Ureter (tissue), 1 donor: ENCODE measurements around the gene PNMA8C. TPM values are rescaled to one million over a fixed set of nuclear protein-coding genes. Genes with fewer than 3 reads are reported as not detected.
"Not testable (repeated sequence)": the region's sequence is repeated elsewhere in the genome, so short reads cannot be mapped to it uniquely, and the experiment has no call there.

Experiments
- DNase-seq: peaks from one replicate; pipeline ENCODE4 v3.0.0-alpha.2; 2020; ENCODE audit warnings: low spot score
- total RNA-seq: library from RNA; stranded (reverse); gene quantifications from one replicate; pipeline ENCODE4 v1.2.4, GENCODE V29; 2023
- donor health status: DM: yes; HTN: yes; CAD: no.

Gene PNMA8C
- total RNA-seq, 1 donor from 2014 or later = 0.23 TPM

DNA sequence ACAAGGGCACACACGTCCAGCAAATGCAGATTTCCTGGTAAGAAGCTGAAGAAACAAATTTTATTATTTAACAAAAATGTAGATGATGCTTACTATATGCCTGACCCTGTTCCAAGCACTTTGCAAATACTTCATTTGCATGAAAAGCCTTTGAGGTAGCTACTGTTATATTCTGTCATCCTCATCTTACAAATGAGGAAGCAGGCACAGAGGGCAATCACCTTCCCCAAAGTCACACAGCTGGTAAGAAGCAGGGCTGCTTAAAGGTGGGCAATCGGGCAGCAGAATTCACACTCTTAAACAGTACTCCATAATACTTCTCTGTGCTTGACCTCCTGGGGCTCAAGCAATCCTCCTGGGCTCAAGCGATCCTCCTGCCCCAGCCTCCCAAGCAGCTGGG is 18.3 kb upstream of the PNMA8C start:
- no peak for DNase-seq

DNA sequence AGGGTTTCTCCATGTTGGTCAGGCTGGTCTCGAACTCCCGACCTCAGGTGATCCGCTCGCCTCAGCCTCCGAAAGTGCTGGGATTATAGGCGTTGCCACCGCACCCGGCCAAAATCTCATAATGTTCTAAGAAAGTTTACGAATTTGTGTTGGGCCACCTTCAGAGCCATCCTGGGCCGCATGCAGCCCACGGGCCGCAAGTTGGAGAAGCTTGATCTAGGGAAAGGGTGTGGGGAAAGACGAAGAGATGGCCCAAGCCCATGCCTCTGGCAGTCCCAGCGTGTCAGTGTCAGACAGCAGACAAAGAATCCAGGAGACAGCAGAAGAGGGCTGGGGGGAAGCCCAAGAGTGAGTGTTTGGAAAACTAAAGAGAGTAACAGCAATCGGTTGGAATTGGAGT is 17.3 kb upstream of the PNMA8C start:
- DNase-seq = no peak

DNA sequence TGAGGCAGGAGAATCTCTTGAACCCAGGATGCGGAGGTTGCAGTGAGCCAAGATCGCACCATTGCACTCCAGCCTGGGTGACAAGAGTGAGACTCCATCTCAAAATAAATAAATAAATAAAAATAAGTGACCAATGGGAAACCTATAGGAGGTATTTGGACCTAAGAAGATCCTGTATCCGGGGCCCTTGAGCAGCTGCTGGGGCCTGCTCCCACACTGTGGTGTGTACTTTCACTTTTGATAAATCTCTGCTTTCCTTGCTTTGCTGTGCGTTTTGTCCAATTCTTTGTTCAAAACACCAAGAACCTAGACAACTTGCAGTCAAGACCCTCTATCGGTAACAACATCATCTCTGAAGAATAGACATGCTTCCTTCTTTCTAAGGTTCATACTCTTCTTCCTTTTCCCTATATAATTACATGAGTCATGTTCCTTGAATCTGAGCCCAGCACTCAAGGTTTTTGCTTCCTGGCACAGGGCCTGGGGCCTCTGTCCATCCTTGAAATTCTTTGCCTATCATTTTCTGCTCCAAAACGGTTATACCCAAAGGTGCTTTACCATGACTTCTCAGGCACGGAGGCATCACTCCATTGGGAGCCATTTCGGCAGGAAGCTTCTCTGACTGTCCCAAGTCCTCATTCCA is 14.2 kb upstream of the PNMA8C start:
- no peak for DNase-seq

DNA sequence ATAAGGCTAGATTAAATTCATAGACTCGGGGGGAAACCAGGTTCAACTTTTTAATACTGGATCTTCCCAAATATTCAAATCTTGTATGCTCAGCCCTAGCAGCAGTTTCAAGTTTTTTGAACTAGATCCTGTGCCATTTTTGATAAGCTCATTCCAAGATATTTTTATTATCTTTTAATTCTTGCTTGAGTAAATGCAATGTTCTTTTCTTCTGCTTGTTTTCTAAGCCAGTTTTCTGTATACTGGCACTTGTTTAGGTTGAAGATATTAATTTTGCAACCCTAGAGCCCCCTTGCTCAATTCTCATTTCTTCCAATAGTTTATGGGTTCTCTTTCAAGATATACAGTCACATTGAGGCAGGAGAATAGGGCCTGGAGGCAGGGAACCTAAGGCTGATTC is 13.1 kb upstream of the PNMA8C start:
- DNase-seq = no peak

DNA sequence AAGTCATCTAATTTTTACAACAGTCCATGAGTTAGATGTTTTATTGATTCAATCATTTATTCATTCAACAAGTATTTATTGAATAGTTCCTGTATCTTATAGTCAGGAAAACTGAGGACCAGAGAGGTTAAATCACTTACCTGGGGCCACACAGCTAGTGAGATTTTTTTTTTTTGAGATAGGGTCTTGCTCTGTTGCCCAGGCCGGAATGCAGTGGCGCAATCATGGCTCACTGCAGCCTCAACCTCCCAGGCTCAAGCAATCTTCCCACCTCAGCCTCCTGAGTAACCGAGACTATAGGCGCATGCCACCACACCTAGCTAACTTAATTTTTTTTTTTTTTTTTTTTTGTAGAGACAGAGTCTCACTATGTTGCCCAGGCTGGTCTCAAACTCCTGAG is 7.0 kb upstream of the PNMA8C start:
- DNase-seq = not testable (repeated sequence)

DNA sequence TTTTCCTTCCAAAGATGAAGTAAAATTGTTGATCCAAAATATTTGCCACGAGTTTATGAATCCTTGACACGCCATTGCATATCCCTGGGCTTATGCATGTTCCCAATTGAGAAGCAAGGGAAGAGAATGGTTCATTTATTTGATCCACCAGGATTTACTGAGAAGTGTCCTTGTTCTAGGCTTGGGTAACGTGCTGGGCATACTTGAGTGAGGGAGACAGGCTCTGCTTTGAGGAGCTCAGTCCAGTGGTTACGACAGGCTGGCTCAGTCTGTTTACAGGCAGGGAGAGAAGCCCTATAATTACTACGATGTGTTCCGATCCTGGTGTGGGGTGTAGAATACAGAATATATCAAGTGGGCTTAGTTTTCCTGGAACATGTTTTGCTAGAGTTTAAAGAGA is 6.3 kb upstream of the PNMA8C start:
- no peak for DNase-seq

DNA sequence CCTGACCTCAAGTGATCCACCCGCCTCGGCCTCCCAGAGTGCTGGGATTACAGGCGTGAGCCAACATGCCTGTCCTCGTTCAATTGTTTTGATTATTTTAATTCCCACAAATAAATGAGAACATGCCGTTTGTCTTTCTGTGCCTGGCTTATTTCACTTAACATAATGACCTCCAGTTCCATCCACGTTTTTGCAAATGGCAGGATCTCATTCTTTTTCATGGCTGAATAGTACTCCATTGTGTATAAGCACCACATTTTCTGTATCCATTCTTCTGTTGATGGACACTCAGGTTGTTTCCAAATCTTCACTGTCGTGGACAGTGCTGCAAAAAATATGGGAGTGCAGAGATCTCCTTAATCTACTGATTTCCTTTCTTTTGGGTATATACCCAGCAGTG is 4.7 kb upstream of the PNMA8C start:
- DNase-seq = not testable (repeated sequence)

DNA sequence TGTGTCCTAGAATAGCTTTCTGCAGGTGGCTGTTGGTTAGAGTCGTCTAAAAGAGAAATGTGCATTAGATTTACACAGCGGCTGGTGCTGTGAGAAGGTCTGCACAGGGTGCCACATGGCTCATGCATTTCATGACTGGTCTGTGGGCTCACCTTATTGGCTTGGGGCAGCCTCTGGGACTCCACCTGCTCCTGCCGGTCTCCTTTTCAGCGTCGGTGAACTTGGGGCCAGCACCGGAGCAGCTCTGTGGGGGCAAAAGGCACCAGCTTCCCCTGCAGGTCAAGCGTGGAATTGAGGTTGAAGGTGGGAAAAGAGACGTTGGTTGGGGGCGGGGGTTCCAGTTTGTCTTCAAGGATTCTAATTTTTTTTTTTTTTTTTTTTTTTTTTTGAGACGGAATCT is 3.1 kb upstream of the PNMA8C start:
- no peak for DNase-seq

DNA sequence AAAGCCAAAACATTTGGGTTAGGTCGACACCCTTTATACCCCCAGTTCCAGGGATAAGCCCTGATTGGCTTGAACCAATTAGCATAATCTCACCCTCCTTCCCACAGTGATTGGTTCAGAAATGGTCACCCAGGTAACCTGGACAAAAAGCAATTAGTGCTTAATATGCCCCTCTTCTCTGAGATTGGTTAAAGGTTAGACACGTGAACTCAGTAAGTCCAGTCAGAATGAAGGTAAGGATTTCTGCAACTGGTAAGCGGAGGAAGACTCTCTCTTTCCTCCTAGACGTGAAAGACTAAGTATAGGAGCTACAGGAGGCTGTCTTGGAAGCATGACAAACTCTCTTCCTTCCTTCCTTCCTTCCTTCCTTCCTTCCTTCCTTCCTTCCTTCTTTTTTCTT is 1.3 kb upstream of the PNMA8C start:
- no peak for DNase-seq

DNA sequence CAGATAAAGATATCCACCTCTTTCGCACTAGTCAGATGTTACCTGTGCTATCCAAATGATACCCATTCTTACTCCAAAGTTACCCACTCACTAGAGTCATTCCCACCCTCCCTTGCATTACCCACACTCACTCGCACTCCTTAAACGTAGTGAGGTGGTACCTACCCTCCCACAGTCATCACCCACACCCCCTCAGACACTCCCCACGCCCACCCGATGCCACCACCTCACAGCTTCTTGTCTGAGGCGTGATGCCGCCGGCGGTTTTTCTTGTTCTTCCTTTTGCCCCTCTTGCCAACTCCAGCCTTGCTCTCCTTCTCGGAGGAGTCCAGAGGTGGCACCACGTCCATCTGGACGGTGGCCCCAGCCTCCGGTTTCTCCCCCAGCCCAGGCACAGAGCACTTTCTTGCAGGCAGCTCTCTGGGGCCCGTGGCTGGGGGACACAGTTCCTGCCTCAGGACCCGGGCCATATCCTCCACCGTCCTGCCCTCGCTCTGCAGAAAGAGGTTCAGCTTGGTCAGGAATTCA is 1.2 kb downstream of the PNMA8C start:
- no peak for DNase-seq

DNA sequence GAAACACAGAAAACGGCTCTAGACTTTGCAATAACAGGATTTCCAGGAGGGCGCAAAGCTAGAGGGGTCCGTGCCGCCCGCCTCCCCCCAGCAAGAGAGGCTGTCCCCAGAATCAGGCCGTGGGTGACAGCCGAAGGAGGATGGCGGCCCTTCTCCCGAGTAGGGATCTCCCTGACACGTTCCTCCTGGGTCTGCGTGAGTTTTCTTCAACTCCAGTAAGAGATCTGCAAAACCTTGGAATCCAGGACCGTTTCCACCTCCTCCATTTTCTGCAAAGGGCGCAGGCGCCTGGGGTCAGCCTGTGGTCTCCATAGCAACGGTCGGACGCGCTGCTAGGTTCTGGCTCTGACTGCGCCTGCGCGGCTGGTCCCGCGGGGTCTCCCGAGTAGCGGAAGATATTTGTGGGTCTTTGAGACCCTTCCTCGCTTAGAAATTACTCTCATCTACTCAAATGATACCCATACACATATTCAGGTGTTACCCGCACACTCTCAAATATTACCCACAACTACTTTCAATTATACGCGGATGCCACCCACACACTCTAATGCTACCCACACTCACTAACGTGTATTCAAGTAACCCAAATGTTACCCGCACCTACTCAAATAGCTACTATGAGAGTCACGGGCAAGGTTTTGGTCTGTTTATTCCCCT is 2.1 kb downstream of the PNMA8C start:
- no peak for DNase-seq

DNA sequence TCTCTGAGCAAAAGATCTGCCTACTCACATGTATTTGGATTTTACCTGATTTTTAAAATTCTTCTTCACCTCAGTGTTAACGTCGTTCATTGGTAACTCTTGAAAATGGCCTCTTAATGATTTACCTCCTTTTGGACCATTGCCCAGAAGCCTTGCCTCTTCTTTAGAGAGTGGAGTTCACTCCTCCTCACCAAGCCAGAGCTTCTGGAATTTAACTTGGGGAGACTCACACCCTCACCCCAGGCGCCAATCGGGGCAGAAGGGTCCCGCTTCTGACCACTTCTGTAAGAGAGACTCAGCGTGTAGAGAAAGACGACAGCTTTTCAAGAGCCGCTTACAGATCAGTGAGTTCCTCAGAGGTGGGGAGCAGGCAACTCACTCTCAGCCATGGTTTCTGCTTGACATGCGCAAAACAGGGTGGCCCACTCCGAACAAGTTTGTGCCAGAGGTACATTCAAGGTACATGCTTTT is 2.7 kb downstream of the PNMA8C start:
- no peak for DNase-seq

DNA sequence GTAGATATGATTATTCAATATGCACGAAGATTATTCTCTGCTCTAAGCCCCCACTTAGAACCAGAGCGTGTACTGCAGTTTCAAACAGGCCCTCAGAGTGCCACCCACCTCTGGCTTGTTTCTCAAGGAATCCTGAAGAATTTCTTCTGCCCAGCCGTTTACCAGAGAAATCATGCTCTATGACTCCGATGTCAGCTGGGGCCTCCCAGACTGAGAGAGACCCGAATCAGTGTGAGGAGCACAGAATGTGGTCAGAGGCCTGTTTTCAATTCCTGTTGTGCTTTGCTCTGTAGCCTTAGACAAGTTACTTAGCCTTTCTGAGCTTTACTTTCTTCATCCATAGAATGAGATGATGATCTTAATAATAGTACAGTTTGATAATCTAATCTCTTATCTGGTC is 5.5 kb downstream of the PNMA8C start:
- no peak for DNase-seq

DNA sequence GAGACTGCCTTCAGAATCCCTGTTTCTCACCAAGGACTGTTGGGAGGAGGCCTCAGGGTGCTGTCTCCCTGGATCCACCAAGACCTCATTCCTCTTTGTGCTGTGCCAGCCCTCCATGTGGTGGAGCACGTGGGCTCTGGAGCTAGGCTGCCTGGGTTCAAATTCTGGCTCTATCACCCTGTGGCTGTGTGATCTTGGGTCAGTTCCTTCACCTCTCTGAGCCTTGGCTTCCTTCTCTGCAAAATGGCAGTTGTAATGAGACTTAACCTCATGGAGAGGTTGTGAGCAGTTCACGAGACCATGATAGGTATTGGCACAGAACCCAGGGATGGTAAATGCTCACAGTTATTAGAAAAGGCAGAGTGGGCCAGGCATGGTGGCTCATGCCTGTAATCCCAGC is 6.4 kb downstream of the PNMA8C start:
- DNase-seq = no peak

DNA sequence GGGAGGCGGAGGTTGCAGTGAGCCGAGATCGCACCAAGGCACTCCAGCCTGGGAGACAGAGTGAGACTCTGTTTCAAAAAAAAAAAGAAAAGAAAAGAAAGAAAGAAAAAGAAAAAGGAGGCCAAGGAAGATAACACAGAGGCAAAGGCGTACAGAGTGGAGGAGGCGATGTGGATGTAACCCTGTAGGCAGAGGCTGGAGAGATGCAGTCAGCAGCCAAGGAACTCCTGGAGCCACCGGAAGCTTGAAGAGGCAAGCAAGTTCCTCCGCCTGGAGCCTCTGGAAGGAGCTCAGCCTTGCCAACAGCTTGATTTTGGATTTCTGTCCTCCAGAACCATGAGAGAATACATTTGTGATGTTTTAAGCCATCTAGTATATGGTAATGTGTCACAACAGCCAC is 8.7 kb downstream of the PNMA8C start:
- DNase-seq = no peak

DNA sequence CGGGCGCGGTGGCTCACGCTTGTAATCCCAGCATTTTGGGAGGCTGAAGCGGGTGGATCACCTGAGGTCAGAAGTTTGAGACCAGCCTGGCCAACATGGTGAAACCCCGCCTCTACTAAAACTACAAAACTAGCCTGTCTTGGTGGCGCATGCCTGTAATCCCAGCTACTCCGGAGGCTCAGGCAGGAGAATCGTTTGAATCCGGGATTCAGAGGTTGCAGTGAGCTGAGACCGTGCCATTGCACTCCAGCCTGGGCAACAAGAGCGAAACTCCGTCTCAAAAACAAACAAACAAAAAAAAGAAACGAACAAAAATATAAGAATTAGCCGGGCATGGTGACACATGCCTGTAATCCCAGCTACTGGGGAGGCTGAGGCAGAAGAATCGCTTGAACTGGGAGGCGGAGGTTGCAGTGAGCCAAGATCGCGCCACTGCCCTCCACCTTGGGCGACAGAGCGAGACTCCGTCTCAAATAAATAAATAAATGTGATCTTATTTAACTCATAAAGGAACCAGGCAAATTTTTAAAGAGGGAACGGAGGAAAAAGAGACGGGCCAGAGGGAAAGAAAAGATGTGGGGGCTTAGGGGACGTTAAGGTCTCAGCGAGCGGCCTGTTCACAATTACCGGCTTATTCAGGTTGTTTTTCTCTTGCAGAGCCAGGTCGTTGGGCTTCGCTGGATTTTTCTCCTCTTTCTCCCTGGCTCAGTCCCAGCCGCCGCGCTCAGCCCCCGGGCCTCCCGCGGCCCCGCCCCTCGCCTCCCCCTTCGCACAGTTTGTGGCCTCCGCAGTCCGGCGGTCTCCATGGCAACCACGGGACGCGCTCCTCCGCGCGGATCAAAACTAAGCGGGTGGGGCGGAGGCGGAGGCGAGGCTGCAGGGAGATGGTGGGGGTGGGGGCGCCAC is 12.7 kb downstream of the PNMA8C start:
- peak; percentile 81 for DNase-seq

DNA sequence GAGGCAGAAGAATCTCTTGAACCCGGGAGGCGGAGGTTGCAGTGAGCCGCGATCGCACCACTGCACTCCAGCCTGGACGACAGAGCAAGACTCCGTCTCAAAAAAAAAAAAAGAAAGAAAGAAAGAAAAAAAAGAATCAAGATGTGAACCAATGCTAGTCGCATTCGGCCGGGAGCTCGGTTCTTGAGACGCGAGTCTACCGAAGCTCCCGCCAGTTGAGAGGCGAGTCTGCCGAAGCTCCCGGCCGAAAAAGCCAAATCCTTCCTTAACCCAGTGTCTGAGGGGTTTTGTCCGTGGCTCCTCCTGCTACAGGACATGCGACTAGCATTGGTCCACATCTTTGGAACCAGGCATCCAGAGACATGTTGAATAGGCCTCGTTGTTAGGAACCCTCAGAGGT is 13.8 kb downstream of the PNMA8C start:
- not testable (repeated sequence) for DNase-seq

DNA sequence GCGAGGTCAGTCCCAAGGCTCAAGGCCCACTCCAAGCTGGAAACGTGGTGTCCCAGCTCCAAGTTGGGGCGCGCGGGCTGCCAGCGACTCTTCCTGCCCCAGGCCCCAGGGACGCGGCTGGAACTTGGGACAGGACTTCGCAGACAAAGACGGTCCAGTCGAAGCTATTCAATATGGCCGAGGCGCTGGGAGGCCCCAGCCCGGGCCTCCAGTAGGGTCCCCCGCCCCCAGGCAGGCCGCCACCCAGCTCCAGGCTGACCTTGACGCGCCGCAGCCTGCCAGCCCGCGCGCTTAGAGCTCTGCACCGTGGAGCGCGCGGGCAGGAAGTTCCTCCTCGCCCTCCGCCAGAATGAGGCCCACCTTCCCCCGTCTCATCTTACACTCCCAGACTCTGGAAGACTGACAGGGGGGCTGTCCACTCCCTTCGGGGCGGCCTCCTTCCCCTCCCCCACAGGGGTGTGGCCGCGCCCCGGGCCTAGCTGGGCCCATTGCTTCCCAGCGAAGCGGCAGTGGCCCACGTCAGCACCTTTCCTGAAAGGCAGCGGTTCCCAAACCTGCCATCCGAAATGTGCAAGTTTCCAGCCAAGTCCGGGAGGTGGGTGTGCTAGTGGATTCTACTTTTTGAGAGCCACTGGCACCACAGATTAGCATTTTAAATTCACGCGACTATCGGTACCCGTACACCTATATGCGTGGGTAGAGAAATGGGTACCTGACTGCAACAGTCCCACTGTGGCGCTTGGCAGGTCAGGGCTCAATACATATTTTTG is 15.3 kb downstream of the PNMA8C start, which contains the start of gene CCDC8:
TSS of gene CCDC8 (minus strand) at position 303 of the 770 bp plus-strand sequence. CDS start 754 bp downstream, outside the sequence.
- peak; percentile 86 for DNase-seq

DNA sequence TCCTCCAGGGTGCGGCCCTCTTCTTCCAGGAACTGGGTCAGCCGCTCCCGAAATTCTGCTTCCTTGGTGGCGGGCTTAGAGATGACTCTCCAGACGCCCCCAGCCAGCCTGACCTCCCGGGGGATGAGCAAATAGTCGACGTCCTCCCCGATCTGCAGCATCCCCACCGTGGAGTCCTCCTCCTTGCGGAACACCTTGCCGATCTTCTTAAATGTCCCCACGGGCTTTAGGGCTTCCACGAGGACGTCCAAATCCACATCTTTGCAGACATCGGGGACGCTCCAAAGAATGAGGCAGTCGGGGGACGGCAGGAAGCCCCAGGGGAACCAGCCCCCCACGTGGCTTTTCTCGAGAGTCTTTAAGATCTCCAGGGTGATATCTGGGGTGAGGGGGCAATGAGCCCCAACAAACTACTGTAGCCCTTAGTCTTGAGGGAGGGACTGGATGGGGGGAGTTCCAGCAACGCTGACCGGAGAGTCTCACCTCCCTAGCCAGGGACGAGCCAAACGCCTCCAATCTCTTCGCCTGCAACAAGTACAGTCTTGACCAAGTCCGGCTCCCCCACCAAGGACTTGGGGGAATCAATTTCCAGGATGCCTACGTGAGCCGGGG is 16.0 kb downstream of the PNMA8C start:
- DNase-seq = no peak

DNA sequence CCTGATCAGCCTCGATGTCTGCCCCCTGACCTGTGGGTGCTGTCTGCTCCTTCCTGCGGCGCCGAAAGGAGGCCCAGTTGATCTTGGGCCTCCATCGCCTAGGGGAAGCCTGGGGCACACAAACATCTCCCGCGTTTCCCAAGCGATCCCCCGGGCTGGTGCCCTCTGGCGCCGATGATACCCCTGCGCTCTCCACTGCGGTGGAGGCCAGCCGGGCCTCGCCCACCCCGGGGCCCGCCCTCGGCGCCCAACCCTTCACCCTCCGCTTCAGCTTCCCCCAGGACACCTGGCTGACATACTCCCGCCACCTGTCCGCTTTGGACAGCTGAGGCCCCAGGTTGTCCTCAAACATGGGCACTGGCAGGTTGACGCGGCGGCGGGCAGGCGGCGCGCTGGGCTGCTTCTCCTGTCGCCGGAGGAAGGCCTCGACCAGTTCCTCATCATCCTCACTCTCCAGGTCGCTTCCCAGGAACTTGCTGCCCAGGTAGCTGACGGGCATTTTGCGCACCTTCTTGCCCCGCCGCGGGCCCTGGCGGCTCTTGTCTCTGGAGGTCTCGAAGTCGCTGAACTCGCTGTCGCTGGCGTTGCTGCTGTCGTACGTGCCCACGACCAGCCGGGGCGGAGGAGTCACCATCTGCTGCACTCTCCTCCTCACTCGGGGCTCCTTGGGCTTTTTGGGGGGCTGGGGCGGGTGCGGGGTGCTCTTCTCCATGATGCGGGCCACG is 16.6 kb downstream of the PNMA8C start:
- no peak for DNase-seq
